Measurements from ENCODE around the gene TMX3.

The TMX3 gene

GRCh38 chr18:68679528-68679927 is 35.4 kb downstream of the TMX3 start:
- in situ Hi-C loops (cut with MboI; ENCODE audit: low pct_unique_long_range_greater_than_20kb, low sequenced_read_pairs, unreplicated experiment), result no loop called here
- DNase-seq (ENCODE audit: low spot score), result no peak
- TF ChIP-seq, protein P1, sequence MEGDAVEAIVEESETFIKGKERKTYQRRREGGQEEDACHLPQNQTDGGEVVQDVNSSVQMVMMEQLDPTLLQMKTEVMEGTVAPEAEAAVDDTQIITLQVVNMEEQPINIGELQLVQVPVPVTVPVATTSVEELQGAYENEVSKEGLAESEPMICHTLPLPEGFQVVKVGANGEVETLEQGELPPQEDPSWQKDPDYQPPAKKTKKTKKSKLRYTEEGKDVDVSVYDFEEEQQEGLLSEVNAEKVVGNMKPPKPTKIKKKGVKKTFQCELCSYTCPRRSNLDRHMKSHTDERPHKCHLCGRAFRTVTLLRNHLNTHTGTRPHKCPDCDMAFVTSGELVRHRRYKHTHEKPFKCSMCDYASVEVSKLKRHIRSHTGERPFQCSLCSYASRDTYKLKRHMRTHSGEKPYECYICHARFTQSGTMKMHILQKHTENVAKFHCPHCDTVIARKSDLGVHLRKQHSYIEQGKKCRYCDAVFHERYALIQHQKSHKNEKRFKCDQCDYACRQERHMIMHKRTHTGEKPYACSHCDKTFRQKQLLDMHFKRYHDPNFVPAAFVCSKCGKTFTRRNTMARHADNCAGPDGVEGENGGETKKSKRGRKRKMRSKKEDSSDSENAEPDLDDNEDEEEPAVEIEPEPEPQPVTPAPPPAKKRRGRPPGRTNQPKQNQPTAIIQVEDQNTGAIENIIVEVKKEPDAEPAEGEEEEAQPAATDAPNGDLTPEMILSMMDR (IDR thresholded peaks at IDR 0.05; ENCODE audit: extremely low read depth, insufficient read depth, missing control alignments), result no peak

- TF ChIP-seq, protein P1 (IDR thresholded peaks at IDR 0.05; ENCODE audit: extremely low read depth, insufficient read depth, missing control alignments), result peak; percentile 33
- DNase-seq (ENCODE audit: low spot score), result no peak
- in situ Hi-C loops (cut with MboI; ENCODE audit: low pct_unique_long_range_greater_than_20kb, low sequenced_read_pairs, unreplicated experiment), result no loop called here
Observed at GRCh38 chr18:68676913-68677312, 38.0 kb downstream of the TMX3 start.

- no peak for DNase-seq (ENCODE audit: low spot score)
- in situ Hi-C loops (cut with MboI; ENCODE audit: low pct_unique_long_range_greater_than_20kb, low sequenced_read_pairs, unreplicated experiment), result no loop called here
- TF ChIP-seq, protein P1 (IDR thresholded peaks at IDR 0.05; ENCODE audit: extremely low read depth, insufficient read depth, missing control alignments), result no peak
Observed at GRCh38 chr18:68667121-68667520, 47.8 kb downstream of the TMX3 start.

DNA sequence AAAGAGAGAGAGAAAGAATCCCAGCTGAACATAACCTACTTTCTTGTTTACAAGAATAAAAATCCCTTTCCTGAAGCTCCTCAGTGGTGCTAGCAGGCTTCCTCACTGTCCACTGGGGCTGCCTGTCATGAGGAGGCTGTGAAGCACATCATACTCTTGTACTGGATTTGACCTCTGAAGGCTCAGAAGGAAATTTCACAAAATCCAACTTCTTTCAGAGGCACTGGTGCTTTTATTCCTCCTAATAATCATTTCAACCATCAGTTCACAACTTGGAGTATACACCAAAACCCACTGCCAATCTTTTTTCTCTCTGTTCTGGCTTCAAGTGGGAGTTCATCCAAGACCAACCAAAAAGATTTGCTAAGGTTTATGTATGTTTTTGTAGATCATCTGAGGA is 48.5 kb downstream of the TMX3 start:
- TF ChIP-seq, protein P1 (IDR thresholded peaks at IDR 0.05; ENCODE audit: extremely low read depth, insufficient read depth, missing control alignments), result no peak
- DNase-seq (ENCODE audit: low spot score), result no peak
- in situ Hi-C loops (cut with MboI; ENCODE audit: low pct_unique_long_range_greater_than_20kb, low sequenced_read_pairs, unreplicated experiment), result no loop called here

DNA sequence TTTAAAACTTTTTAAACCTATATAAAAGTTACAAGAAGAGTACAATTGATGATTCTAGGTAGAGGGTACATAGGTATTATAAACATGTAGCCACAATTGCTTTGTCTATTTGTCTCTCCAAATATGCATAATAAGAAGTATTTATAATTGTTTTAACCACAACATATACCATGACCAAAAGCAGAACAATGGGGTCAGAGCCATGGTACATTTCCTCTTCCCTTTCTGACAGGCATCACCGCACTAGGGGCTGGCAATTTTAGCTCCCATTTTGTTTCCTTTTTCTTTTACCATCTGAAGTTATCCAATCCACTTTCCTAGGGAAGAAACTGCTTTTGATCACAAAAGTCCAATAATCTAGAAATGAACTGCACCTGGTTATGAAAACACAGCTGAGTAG is 49.3 kb downstream of the TMX3 start:
- TF ChIP-seq, protein P1 (IDR thresholded peaks at IDR 0.05; ENCODE audit: extremely low read depth, insufficient read depth, missing control alignments), result no peak
- in situ Hi-C loops (cut with MboI; ENCODE audit: low pct_unique_long_range_greater_than_20kb, low sequenced_read_pairs, unreplicated experiment), result no loop called here
- no peak for DNase-seq (ENCODE audit: low spot score)

GRCh38 chr18:68662754-68663153 is 52.2 kb downstream of the TMX3 start:
- TF ChIP-seq, protein P1 (IDR thresholded peaks at IDR 0.05; ENCODE audit: extremely low read depth, insufficient read depth, missing control alignments), result no peak
- DNase-seq (ENCODE audit: low spot score), result no peak
- in situ Hi-C loops (cut with MboI; ENCODE audit: low pct_unique_long_range_greater_than_20kb, low sequenced_read_pairs, unreplicated experiment), result no loop called here

Data from GM13977 (cell line).